OCI-LY1 (cell line): ENCODE results near the gene SUCO.

Source experiments
- H2AFZ ChIP-seq: fragments of 200-600 bp; sonication (generic), shearing (Covaris generic); 2 replicates; pipeline ENCODE4 v1.6.0; 2014; ENCODE audit warnings: antibody characterized with exemption, mild to moderate bottlenecking, low read length
- H3F3A ChIP-seq: fragments of 200-600 bp; sonication (generic), shearing (Covaris generic); 2 replicates; pipeline ENCODE4 v1.6.0; 2014; ENCODE audit warnings: mild to moderate bottlenecking, antibody characterized with exemption, low read length, moderate library complexity; ENCODE audit not compliant: insufficient read depth
- H3K27ac ChIP-seq: fragments of 200-600 bp; sonication (generic); 2 replicates; pipeline ENCODE4 v1.5.1; 2014; ENCODE audit warnings: low read length, mixed run types, mild to moderate bottlenecking, low read depth; ENCODE audit not compliant: poor library complexity, severe bottlenecking
- H3K27me3 ChIP-seq: fragments of 200-600 bp; sonication (generic); 2 replicates; pipeline ENCODE4 v1.6.0; 2014; ENCODE audit warnings: antibody characterized with exemption, mild to moderate bottlenecking, low read length, moderate library complexity; ENCODE audit not compliant: insufficient read depth
- H3K36me3 ChIP-seq: fragments of 200-600 bp; sonication (generic); 2 replicates; pipeline ENCODE4 v1.6.1; 2014; ENCODE audit warnings: mild to moderate bottlenecking, antibody characterized with exemption, low read length, moderate library complexity, mixed read lengths; ENCODE audit not compliant: insufficient read depth
- H3K4me1 ChIP-seq: fragments of 200-600 bp; sonication (generic); 2 replicates; pipeline ENCODE4 v1.5.1; 2014; ENCODE audit warnings: mild to moderate bottlenecking, low read length, moderate library complexity; ENCODE audit not compliant: insufficient read depth, severe bottlenecking
- H3K4me2 ChIP-seq: fragments of 200-600 bp; sonication (generic), shearing (Covaris generic); 2 replicates; pipeline ENCODE4 v1.6.1; 2014; ENCODE audit warnings: low read length
- H3K4me3 ChIP-seq: fragments of 200-600 bp; sonication (generic); 2 replicates; pipeline ENCODE4 v1.5.1; 2014; ENCODE audit warnings: low read length, low read depth, mild to moderate bottlenecking, mixed read lengths; ENCODE audit not compliant: poor library complexity, severe bottlenecking
- H3K79me2 ChIP-seq: fragments of 200-600 bp; shearing (Covaris generic); 2 replicates; pipeline ENCODE4 v1.6.1; 2016; ENCODE audit warnings: mixed run types, low read length, mixed read lengths; ENCODE audit not compliant: insufficient read depth
- H3K9ac ChIP-seq: fragments of 200-600 bp; sonication (generic), shearing (Covaris generic); 2 replicates; pipeline ENCODE4 v1.6.1; 2014; ENCODE audit warnings: mild to moderate bottlenecking, low read length, mixed read lengths
- H3K9me2 ChIP-seq: fragments of 200-600 bp; sonication (generic), shearing (Covaris generic); 2 replicates; pipeline ENCODE4 v1.6.1; 2014; ENCODE audit warnings: low read depth, mild to moderate bottlenecking, low read length, mixed read lengths
- H3K9me3 ChIP-seq: fragments of 200-600 bp; shearing (Covaris generic); 2 replicates; pipeline ENCODE4 v1.6.1; 2014; ENCODE audit warnings: low read length, mixed read lengths
- H4K20me1 ChIP-seq: fragments of 200-600 bp; sonication (generic), shearing (Covaris generic); 2 replicates; pipeline ENCODE4 v1.6.0; 2016; ENCODE audit warnings: mild to moderate bottlenecking, low read length; ENCODE audit not compliant: insufficient read depth
- CTCF ChIP-seq: fragments of 200-600 bp; sonication (generic), shearing (Covaris generic); IDR thresholded peaks from 2 replicates; pipeline ENCODE4 v1.5.1; 2017; ENCODE audit warnings: mild to moderate bottlenecking, antibody characterized with exemption, low read length, moderate library complexity, mixed read lengths
- EZH2 ChIP-seq: fragments of 200-600 bp; sonication (generic), shearing (Covaris generic); IDR thresholded peaks from 2 replicates; pipeline ENCODE4 v1.8.0; 2017; ENCODE audit warnings: borderline replicate concordance, mixed run types, mild to moderate bottlenecking, antibody characterized with exemption, low read length, moderate library complexity, mixed read lengths

The SUCO gene

GRCh38 chr1:172544481-172545104, 11.6 kb downstream of the SUCO start:
- peak overlapping the region; percentile 30; the same call in 1 of the 2 replicates for H3K4me2 ChIP-seq
- H3K79me2 ChIP-seq, result peaks cover 92% of the 10 kb centered on the region
- H3K9ac ChIP-seq, result no peak overlapping the region; the same call in 1 of the 2 replicates
- peak overlapping the region; percentile 53 for H3K27ac ChIP-seq
- H3K27me3 ChIP-seq, result no peaks in the 10 kb centered on the region
- H3K36me3 ChIP-seq, result no peaks in the 10 kb centered on the region
- no peaks in the 10 kb centered on the region for H3K9me3 ChIP-seq
- no peaks in the 10 kb centered on the region for H4K20me1 ChIP-seq
- no peaks in the 10 kb centered on the region for H3F3A ChIP-seq
- peaks cover 44% of the 10 kb centered on the region for H3K4me1 ChIP-seq
- no peaks in the 10 kb centered on the region for H3K9me2 ChIP-seq
- H3K4me3 ChIP-seq, result no peak overlapping the region
- TF ChIP-seq CTCF (no peak), EZH2 (no peak)
- no peak overlapping the region for H2AFZ ChIP-seq

- H4K20me1 ChIP-seq, result no peaks in the 10 kb centered on the region
- no peaks in the 10 kb centered on the region for H3K9me2 ChIP-seq
- H3K4me2 ChIP-seq, result peak overlapping the region; percentile 30; the same call in 1 of the 2 replicates
- peak overlapping the region; percentile 53 for H3K27ac ChIP-seq
- H3K4me1 ChIP-seq, result peaks cover 37% of the 10 kb centered on the region
- H3K36me3 ChIP-seq, result no peaks in the 10 kb centered on the region
- H3K27me3 ChIP-seq, result no peaks in the 10 kb centered on the region
- H3K9me3 ChIP-seq, result no peaks in the 10 kb centered on the region
- H3K79me2 ChIP-seq, result peaks cover 92% of the 10 kb centered on the region
- H3F3A ChIP-seq, result no peaks in the 10 kb centered on the region
- H3K4me3 ChIP-seq, result peak overlapping the region; percentile 6
- H2AFZ ChIP-seq, result no peak overlapping the region
- TF ChIP-seq CTCF, result no peak
- no peak for TF ChIP-seq EZH2
- peak overlapping the region; percentile 17; the same call in 1 of the 2 replicates for H3K9ac ChIP-seq
Observed at GRCh38 chr1:172545396-172546004, 12.6 kb downstream of the SUCO start.

GRCh38 chr1:172547071-172547470, 14.1 kb downstream of the SUCO start:
- no peaks in the 10 kb centered on the region for H3F3A ChIP-seq
- no peak overlapping the region for H3K27ac ChIP-seq
- H3K27me3 ChIP-seq, result no peaks in the 10 kb centered on the region
- no peaks in the 10 kb centered on the region for H3K36me3 ChIP-seq
- no peaks in the 10 kb centered on the region for H4K20me1 ChIP-seq
- no peak for TF ChIP-seq CTCF
- TF ChIP-seq EZH2, result no peak
- H2AFZ ChIP-seq, result no peak overlapping the region
- H3K9me3 ChIP-seq, result no peaks in the 10 kb centered on the region
- peaks cover 93% of the 10 kb centered on the region for H3K79me2 ChIP-seq
- H3K9me2 ChIP-seq, result no peaks in the 10 kb centered on the region
- H3K4me2 ChIP-seq, result no peak overlapping the region
- peaks cover 36% of the 10 kb centered on the region for H3K4me1 ChIP-seq
- no peak overlapping the region for H3K4me3 ChIP-seq
- H3K9ac ChIP-seq, result no peak overlapping the region
